Motor neuron (in vitro differentiated cells): Measurements from ENCODE around the gene AQP12A. TPM values are rescaled to one million over a fixed set of nuclear protein-coding genes. Genes with fewer than 3 reads are reported as not detected.
A peak's percentile ranks its signal among the peaks of the same experiment; 100 is the strongest.

Experiments used
- ATAC-seq, 8 experiments: fragments of 200-7000 bp; cut with Tn5 transposase; replicated peaks in 6 of 8; 2 replicates each; pipeline ENCODE4 v1.8.0; 2021; ENCODE audit warnings: mild to moderate bottlenecking in 8 of 8, moderate library complexity in 8 of 8
- H3K27ac ChIP-seq, 2 donors: fragments of 250-450 bp; sonication (Bioruptor Pico); 2 replicates each; pipeline ENCODE4 v1.9.0; 2021; ENCODE audit warnings: antibody characterized with exemption in 2 of 2, mild to moderate bottlenecking in 2 of 2, moderate library complexity in 1 of 2
- H3K4me1 ChIP-seq, 2 donors: fragments of 250-450 bp; sonication (Bioruptor Pico); replicated peaks in 1 of 2; 2 replicates each; pipeline ENCODE4 v1.6.1; 2021; ENCODE audit warnings: antibody characterized with exemption in 2 of 2, mild to moderate bottlenecking in 2 of 2, moderate library complexity in 1 of 2
- H3K4me3 ChIP-seq, 5 donors: fragments of 250-450 bp; sonication (Bioruptor Pico); 2 replicates each; pipeline ENCODE4 v1.9.0; 2021; ENCODE audit warnings: antibody characterized with exemption in 5 of 5, mild to moderate bottlenecking in 5 of 5, moderate library complexity in 4 of 5
- WGBS, 10 experiments: fragments of 450-650 bp; shearing (Covaris generic); methylation state at CpG; one replicate each; pipeline ENCODE4 v1.0.0; 2022; 5-methylcytosine and 5-hydroxymethylcytosine counted together
- in situ Hi-C, 9 experiments: fragments of 400-800 bp; cut with MboI; loops; one replicate each; pipeline ENCODE4 v1.15.0; 2021; ENCODE audit warnings: low sequenced_read_pairs in 9 of 9, low pct_unique_long_range_greater_than_20kb in 2 of 9; ENCODE audit not compliant: unreplicated experiment in 9 of 9
- total RNA-seq, 8 experiments: library from RNA; unstranded; fragments of 300-600 nt; gene quantifications; 2 replicates each; pipeline versions ENCODE4 v1.2.3 to v1.2.4, GENCODE V29; 2022

Gene AQP12A
- total RNA-seq, 8 experiments from 2014 or later, result not detected

GRCh38 chr2:240728827-240729226 lies 37.2 kb downstream of the AQP12A start:
- whole genome bisulfite sequencing, 10 experiments, result 14 to 100% (median 90%) methylated on average over 1 to 2 of the region's 7 CpGs; no CpG with 5 or more reads in 7 of the 10 experiments
- H3K4me3 ChIP-seq, result no peak overlapping the region
- in situ Hi-C loops, result no loop called here
- peak in 1 of 8 experiments; percentile 15 for ATAC-seq
- H3K4me1 ChIP-seq, result no peaks in the 10 kb centered on the region
- H3K27ac ChIP-seq, result no peak overlapping the region

GRCh38 chr2:240730501-240731177 lies 39.0 kb downstream of the AQP12A start:
- Histone ChIP-seq H3K4me3 (no peak overlapping the region), H3K27ac (no peak overlapping the region), H3K4me1 (no peaks in the 10 kb centered on the region)
- ATAC-seq, result peak in 3 of 8 experiments; percentile 56 to 83 (median 73)
- in situ Hi-C loops, result no loop called here
- WGBS, 10 experiments, result 0 to 100% (median 60%) methylated on average over 1 to 3 of the region's 10 CpGs; no CpG with 5 or more reads in 5 of the 10 experiments

GRCh38 chr2:240731178-240731545 lies 39.5 kb downstream of the AQP12A start:
- Histone ChIP-seq H3K4me3 (no peak overlapping the region), H3K4me1 (no peaks in the 10 kb centered on the region), H3K27ac (no peak overlapping the region)
- 86% methylated on average over 1 of the region's 9 CpGs; no CpG with 5 or more reads in 9 of the 10 experiments for WGBS, 10 experiments
- ATAC-seq, result peak in 3 of 8 experiments; percentile 20 to 36 (median 25)
- in situ Hi-C loops, result no loop called here

DNA sequence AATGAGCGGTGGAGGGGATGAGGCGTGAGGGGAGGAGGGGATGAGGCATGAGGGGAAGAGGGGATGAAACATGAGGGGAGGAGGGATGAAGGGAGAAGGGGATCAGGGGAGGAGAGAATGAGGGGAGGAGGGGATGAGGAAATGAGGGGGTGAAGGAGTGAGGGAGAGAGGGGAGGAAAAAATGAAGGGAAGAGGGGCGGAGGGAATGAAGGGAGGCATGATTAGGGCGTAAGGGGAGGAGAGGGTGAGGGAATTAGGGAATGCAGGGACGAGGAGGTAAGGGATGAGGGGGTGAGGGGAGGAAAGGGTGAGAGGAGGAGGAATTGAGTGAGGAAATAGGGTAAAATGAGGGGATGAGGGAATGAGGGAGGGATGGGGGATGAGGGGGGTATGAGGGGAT lies 40.5 kb downstream of the AQP12A start:
- Histone ChIP-seq H3K27ac (no peak overlapping the region), H3K4me1 (no peaks in the 10 kb centered on the region), H3K4me3 (no peak overlapping the region)
- WGBS, 10 experiments, result no CpG with 5 or more reads among the region's 5 CpGs
- in situ Hi-C loops, result no loop called here
- ATAC-seq, result no peak

DNA sequence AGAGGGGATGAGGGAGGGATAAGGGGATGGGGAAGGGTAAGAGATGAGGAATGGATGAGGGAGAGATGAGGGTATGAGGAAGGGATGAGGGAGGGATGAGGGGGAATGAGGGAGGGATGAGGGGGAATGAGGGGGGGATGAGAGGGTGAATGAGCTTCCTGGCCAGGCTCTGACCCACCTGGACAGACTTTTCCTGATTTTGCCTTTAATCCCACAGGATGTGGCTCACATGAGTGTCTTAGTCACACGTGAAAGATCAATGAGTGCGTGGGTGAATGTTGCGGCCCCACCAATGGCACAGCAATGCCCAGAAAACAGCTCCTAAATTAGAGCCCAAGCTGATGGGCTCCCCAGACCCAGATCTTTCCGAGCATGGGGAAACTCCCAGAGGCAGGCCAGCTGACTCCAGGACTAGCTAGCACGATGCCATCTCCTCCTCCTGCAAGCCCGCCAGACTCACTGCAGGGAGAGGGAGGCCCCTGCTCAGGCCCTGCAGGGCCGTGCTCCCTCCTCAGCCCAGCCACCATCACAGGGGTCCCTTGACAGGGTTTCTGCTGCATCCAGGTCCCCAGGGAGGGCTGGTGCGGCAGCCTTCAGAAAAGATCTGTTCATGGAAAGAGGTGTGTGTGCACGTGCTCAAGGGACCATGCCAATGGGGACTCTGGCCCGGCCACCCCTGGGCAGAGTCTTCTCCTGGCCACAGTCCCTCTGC lies 41.4 kb downstream of the AQP12A start:
- no peaks in the 10 kb centered on the region for H3K4me1 ChIP-seq
- no peak overlapping the region for H3K4me3 ChIP-seq
- H3K27ac ChIP-seq, result no peak overlapping the region
- 33 to 100% (median 94%) methylated on average over 1 to 5 of the region's 10 CpGs; no CpG with 5 or more reads in 7 of the 10 experiments for WGBS, 10 experiments
- ATAC-seq, result no peak
- in situ Hi-C loops, result no loop called here

DNA sequence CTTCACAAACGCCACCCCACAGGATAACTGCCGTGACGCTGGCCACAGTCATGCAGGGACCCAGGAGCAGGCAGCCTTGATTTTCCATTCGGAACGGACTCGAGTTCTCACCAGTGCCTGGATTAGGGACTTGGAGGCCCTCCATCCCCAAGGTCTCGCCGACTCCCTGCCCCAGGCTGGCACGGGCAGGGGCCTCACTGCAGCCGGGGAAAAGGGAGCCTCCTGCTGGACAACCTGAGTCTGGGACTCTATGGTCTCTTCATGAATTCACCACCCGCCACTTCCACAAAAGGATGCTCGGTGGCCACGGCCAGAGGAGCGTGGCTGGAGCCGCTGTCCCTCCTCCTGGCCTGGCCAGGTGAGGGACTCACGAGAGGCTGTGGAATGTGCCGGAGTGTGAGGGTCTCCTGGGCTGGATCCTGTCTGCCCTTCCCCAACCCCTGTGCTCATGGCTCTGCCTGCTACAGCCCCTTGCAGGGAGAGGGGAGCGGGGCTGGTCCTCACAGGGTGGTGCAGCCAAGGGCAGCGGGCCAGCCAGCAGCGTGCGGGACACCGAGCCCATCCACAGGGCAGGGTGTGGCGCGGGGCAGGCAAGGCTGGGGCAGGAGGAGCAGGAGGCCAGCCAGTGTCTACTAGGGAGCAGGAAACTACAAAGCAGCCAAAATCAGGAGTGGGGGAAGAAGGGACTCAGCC lies 42.3 kb downstream of the AQP12A start:
- H3K27ac ChIP-seq, result no peak overlapping the region
- WGBS, 10 experiments, result 43 to 100% (median 73%) methylated on average over 1 to 8 of the region's 24 CpGs; no CpG with 5 or more reads in 4 of the 10 experiments
- in situ Hi-C loops, result no loop called here
- H3K4me1 ChIP-seq, result no peaks in the 10 kb centered on the region
- no peak overlapping the region for H3K4me3 ChIP-seq
- ATAC-seq, result peak in 1 of 8 experiments; percentile 53

DNA sequence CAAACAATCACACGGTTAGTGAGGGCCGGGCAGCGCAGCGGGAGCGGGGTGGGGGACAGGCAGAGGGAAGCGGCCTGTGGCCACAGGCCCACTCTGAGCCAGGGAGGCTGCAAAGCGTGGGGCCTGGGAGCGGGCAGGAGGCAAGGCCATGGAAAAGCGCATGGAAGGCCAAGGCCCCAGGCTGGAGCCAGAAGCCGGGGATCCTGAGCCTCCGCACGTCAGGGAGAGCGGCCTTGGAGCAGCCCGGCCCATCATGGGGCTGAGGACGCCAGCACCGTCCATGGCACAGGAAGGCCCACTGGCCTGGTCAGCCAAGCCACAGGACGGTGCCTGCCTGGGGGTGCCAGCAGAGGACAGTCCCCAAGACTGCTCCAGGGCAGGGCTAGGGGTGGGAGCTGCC lies 43.1 kb downstream of the AQP12A start:
- ATAC-seq, result peak in 5 of 8 experiments; percentile 5 to 20 (median 10)
- in situ Hi-C loops, result no loop called here
- H3K4me3 ChIP-seq, result no peak overlapping the region
- WGBS, 10 experiments, result 67 to 83% (median 80%) methylated on average over 1 to 3 of the region's 17 CpGs; no CpG with 5 or more reads in 6 of the 10 experiments
- H3K27ac ChIP-seq, result no peak overlapping the region
- no peaks in the 10 kb centered on the region for H3K4me1 ChIP-seq

DNA sequence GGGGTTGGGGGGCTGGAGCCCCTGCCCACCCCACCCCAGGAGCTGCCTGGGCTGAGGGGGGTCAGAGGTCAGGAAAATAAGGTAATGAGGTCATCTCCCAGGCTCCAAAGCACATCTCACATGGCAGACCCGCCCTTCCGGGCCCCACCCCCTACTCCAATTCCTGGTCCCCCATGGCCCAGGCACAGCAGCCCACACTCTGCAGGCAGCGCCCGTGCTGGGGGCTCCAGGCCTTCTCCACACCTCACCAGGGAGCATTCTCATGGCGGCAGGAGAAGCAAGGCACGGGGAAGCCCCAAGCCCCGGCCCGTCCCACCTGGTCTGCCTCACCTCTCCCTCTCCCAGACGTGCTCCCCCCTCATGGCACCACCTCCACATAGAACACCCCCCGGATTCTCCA lies 43.8 kb downstream of the AQP12A start:
- in situ Hi-C loops, result no loop called here
- WGBS, 10 experiments, result no CpG with 5 or more reads among the region's 10 CpGs
- Histone ChIP-seq H3K4me1 (no peaks in the 10 kb centered on the region), H3K4me3 (no peak overlapping the region), H3K27ac (no peak overlapping the region)
- ATAC-seq, result peak in 3 of 8 experiments; percentile 5 to 7 (median 6)

DNA sequence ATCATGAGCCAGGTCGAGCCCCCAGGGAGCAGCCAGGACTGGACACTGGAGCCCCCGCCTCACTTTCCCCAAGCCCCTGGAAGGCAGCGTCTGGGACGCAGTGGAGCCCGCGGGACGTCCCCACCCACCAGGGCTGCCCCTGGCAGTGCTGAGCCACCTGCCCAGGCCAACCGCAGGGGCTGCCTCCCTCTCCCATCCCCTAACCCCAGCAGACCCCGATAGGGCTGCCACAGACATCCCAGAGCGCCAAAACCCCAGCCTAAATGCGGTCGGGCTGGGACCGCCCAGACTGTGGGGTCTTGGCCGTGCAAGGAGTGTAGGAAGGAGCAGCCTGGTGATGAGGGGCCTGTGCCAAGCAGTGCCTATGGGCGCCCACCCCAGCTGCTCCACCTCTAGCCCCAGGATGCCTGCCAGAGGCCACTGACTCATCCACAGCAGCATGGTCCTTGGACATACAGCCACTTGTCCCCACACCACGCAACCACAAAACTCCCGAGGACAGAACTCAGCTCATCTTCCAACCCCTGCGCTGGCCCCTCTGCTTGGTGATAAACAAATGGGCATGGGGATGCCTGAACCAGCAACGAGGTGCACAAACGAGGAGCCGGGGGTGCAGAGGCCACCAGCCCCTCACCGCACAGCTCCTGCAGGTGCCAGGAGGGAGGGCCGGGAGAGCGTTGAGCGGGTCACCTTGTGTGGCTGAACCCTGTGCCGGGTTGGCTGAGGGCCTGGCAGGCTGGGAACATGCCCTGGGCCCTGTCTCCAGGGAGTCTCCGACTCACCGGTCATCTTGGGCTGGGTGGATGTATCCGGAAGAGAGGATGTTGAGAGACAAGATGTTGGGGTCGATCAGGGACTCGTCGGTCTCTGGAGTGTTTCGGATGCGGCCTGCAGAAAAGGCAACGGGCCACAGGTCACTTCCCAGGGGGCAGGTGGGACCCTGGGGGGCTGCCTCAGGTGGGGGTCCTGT lies 44.9 kb downstream of the AQP12A start:
- Histone ChIP-seq H3K4me1 (no peaks in the 10 kb centered on the region), H3K27ac (no peak overlapping the region), H3K4me3 (no peak overlapping the region)
- in situ Hi-C loops, result no loop called here
- no peak for ATAC-seq
- 80 to 100% (median 87%) methylated on average over 1 to 6 of the region's 35 CpGs; no CpG with 5 or more reads in 6 of the 10 experiments for WGBS, 10 experiments

- 80 to 100% (median 94%) methylated on average over 2 to 3 of the region's 5 CpGs; no CpG with 5 or more reads in 7 of the 10 experiments for WGBS, 10 experiments
- in situ Hi-C loops, result no loop called here
- no peaks in the 10 kb centered on the region for H3K4me1 ChIP-seq
- no peak overlapping the region for H3K27ac ChIP-seq
- ATAC-seq, result no peak
- no peak overlapping the region for H3K4me3 ChIP-seq
These were observed 45.8 kb downstream of the AQP12A start for GRCh38 chr2:240737512-240737911.

DNA sequence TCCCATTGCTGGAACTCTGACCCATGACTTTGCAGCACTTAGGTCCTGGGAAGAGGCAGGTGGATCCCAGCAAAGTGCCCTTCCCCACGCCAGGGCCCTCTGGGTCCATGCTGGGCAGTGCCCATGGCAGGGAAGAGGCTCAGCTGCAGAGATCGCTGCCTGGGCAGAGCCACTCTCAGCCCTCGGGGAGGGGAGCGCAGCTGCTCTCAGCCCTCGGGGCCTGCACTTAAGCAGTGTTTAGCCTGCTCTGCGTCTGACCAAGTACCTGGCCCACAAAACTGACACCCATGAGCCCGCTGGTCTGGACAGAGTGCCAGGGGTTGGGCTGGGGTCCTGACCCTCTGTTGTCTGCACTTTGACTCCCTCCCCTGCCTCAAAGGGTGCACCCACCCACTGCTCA lies 46.3 kb downstream of the AQP12A start:
- Histone ChIP-seq H3K4me1 (no peaks in the 10 kb centered on the region), H3K4me3 (no peak overlapping the region), H3K27ac (no peak overlapping the region)
- ATAC-seq, result no peak
- 26% methylated on average over 3 of the region's 7 CpGs; no CpG with 5 or more reads in 9 of the 10 experiments for WGBS, 10 experiments
- in situ Hi-C loops, result no loop called here

GRCh38 chr2:240739797-240740196 lies 48.1 kb downstream of the AQP12A start:
- Histone ChIP-seq H3K4me1 (no peaks in the 10 kb centered on the region), H3K4me3 (no peak overlapping the region), H3K27ac (no peak overlapping the region)
- 94 to 100% methylated on average over 1 to 3 of the region's 16 CpGs; no CpG with 5 or more reads in 8 of the 10 experiments for WGBS, 10 experiments
- in situ Hi-C loops, result no loop called here
- peak in 1 of 8 experiments; percentile 1 for ATAC-seq
